GM12801 (cell line): ENCODE data around the gene BTBD16.

Source experiments
- CTCF ChIP-seq: IDR thresholded peaks from one replicate; pipeline ENCODE4 v1.5.1; 2011; ENCODE audit warnings: control low read depth; ENCODE audit not compliant: insufficient read length; ENCODE audit errors: extremely low read depth

The BTBD16 gene

GRCh38 chr10:122348935-122349361 lies 77.9 kb downstream of the BTBD16 start:
- no peak for TF ChIP-seq CTCF

GRCh38 chr10:122349758-122350369 lies 78.8 kb downstream of the BTBD16 start:
- TF ChIP-seq CTCF, result no peak

- no peak for TF ChIP-seq CTCF
Observed at GRCh38 chr10:122350893-122351292, 79.8 kb downstream of the BTBD16 start.

- TF ChIP-seq CTCF, result no peak
Observed at GRCh38 chr10:122352817-122353525, 81.9 kb downstream of the BTBD16 start.

- TF ChIP-seq CTCF, result no peak
Observed at GRCh38 chr10:122354383-122354782, 83.3 kb downstream of the BTBD16 start.

GRCh38 chr10:122357685-122358084 lies 86.6 kb downstream of the BTBD16 start:
- no peak for TF ChIP-seq CTCF

- TF ChIP-seq CTCF, result no peak
Observed at GRCh38 chr10:122359621-122360020, 88.5 kb downstream of the BTBD16 start.
